Brain microvascular endothelial cell (primary cell): Measurements from ENCODE around the gene PPP5C.

Experiments used
- DNase-seq: peaks from one replicate; pipeline ENCODE4 v3.0.0-alpha.2; 2020
- H3K27ac ChIP-seq: fragments of 250-450 bp; sonication (Bioruptor Pico); 2 replicates; pipeline ENCODE4 v1.5.1; 2020; ENCODE audit warnings: mild to moderate bottlenecking, moderate library complexity
- H3K27me3 ChIP-seq: fragments of 250-450 bp; sonication (Bioruptor Pico); replicated peaks from 2 replicates; pipeline ENCODE4 v1.5.1; 2020; ENCODE audit warnings: mild to moderate bottlenecking
- H3K36me3 ChIP-seq: fragments of 250-450 bp; sonication (Bioruptor Pico); replicated peaks from 2 replicates; pipeline ENCODE4 v1.5.1; 2020; ENCODE audit warnings: mild to moderate bottlenecking
- H3K4me3 ChIP-seq: 2 replicates; pipeline ENCODE4 v1.5.1; 2011; ENCODE audit warnings: low read depth, mild to moderate bottlenecking, control low read depth, low read length, moderate library complexity
- in situ Hi-C: cut with HindIII; loops from 2 replicates; pipeline ENCODE4 v1.10.0; 2017; ENCODE audit warnings: low sequenced_read_pairs, low pct_ligation_motif_present
- TF ChIP-seq, protein P1 (sequence below): IDR thresholded peaks from 2 replicates; pipeline ENCODE4 v1.5.1; 2011; ENCODE audit warnings: low read depth, mild to moderate bottlenecking, moderate library complexity, low read length, control low read depth, inconsistent platforms; ENCODE audit errors: missing control alignments

The PPP5C gene

DNA sequence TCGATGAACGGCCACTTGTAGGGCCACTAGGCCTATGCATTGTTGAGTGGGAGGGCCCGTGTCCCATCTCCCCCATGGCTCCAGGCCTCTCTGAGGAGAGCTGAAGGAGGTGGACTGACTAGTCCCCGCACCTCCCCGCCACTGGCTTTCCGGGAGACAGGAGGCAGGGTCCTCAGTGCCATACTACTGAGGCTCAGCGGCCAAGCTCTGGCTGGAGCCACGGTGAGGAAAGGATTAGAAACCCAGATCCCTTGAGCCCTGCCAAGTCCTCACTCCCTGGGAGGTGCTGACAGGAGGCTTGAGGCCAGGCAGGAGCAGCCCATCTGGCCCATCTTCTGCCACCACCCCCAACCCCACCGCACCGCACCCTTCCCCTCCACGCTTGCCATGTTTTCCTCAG lies 37.5 kb downstream of the PPP5C start:
- Histone ChIP-seq H3K36me3 (peaks cover 65% of the 10 kb centered on the region), H3K27me3 (no peaks in the 10 kb centered on the region), H3K27ac (no peak overlapping the region), H3K4me3 (no peak overlapping the region)
- DNase-seq = no peak
- TF ChIP-seq, protein P1, sequence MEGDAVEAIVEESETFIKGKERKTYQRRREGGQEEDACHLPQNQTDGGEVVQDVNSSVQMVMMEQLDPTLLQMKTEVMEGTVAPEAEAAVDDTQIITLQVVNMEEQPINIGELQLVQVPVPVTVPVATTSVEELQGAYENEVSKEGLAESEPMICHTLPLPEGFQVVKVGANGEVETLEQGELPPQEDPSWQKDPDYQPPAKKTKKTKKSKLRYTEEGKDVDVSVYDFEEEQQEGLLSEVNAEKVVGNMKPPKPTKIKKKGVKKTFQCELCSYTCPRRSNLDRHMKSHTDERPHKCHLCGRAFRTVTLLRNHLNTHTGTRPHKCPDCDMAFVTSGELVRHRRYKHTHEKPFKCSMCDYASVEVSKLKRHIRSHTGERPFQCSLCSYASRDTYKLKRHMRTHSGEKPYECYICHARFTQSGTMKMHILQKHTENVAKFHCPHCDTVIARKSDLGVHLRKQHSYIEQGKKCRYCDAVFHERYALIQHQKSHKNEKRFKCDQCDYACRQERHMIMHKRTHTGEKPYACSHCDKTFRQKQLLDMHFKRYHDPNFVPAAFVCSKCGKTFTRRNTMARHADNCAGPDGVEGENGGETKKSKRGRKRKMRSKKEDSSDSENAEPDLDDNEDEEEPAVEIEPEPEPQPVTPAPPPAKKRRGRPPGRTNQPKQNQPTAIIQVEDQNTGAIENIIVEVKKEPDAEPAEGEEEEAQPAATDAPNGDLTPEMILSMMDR = no peak
- in situ Hi-C loops = no loop called here

DNA sequence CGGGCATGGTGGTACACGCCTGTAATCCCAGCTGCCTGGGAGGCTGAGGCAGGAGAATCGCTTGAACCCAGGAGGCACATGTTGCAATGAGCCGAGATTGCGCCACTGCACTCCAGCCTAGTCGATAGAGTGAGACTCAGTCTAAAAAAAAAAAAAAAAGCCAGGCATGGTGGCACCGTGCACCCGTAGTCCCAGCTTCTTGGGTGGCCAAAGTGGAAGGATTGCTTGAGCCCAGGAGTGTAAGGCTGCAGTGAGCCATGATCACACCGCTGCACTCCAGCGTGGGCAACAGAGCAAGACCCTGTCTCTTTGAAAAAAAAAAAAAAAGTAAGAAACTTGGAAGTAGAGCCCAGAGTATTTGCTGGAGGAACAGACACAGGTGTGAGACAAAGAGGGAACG lies 38.7 kb downstream of the PPP5C start:
- Histone ChIP-seq H3K36me3 (peaks cover 71% of the 10 kb centered on the region), H3K27ac (no peak overlapping the region), H3K4me3 (no peak overlapping the region), H3K27me3 (no peaks in the 10 kb centered on the region)
- in situ Hi-C loops = no loop called here
- DNase-seq = no peak
- TF ChIP-seq, protein P1 = no peak

DNA sequence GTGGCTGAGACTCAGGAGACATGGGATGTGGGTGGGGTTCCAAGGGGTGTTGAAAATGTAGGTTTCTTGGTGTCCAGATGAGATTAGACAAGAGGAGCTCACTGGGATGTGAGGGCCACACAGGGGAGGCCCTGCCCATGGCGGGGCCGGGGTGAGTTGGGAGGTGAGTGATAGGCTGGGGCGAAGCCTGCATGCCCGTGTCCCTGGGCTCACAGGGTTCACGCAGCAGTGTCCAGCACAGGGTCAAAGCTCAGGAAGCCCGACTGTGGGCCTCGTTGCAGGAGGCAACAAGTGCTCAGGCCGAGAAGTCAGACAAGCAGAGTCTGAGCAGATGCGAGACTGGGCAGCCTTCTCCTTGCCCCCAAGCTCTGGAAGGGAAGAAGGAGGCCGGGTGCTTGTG lies 39.3 kb downstream of the PPP5C start:
- in situ Hi-C loops = no loop called here
- H3K27ac ChIP-seq = no peak overlapping the region
- H3K36me3 ChIP-seq = peaks cover 76% of the 10 kb centered on the region
- no peak overlapping the region for H3K4me3 ChIP-seq
- H3K27me3 ChIP-seq = no peaks in the 10 kb centered on the region
- DNase-seq = no peak
- TF ChIP-seq, protein P1 = no peak

DNA sequence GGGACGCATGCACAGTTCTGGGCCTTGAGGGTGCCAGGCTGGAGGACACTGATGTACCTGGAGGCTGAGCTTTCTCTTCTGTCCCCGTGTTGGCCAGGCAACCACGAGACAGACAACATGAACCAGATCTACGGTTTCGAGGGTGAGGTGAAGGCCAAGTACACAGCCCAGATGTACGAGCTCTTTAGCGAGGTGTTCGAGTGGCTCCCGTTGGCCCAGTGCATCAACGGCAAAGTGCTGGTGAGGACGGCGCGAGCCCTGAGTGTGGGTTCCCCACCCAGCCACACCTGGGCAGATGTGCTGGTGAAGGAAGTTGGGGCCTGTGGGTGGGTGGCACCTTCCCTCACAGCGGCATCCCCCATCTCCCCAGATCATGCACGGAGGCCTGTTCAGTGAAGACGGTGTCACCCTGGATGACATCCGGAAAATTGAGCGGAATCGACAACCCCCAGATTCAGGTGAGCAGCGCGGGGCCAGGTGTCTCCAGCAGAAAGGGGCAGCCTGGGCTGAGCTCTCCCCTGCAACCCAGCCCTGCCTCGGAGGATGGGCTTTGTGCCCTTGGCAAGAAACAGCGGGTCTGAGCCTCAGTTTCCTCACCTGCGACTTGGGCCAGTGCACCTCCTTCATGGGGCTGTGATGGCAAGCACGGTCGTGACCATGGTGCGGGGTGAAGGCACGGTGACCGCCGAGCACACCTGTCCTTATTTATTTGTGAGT lies 40.3 kb downstream of the PPP5C start:
- Histone ChIP-seq H3K36me3 (peaks cover 83% of the 10 kb centered on the region), H3K4me3 (no peak overlapping the region), H3K27ac (no peak overlapping the region), H3K27me3 (no peaks in the 10 kb centered on the region)
- TF ChIP-seq, protein P1 = no peak
- in situ Hi-C loops = no loop called here
- no peak for DNase-seq

DNA sequence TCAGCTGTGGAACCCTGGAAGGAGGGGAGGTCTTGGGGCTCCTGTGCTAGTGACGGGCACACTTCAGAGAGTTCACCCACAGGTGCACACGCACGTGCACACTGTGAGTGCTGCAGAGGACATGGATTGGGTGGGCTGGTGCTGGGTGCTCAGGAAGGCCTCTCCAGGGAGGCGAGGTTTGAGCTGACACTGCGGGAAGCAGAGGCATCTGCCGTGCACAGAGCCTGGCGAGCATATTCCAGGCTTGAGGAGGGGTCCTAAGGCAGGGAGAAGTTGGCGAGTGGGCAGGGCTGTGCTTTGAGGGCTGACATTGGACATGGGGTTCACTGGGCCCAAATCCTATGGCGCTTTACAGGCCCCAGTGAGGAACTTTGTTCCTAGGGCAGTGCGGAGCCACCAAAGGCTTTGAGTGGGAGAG lies 40.8 kb downstream of the PPP5C start:
- no peak overlapping the region for H3K27ac ChIP-seq
- in situ Hi-C loops = no loop called here
- no peak for DNase-seq
- no peaks in the 10 kb centered on the region for H3K27me3 ChIP-seq
- no peak overlapping the region for H3K4me3 ChIP-seq
- TF ChIP-seq, protein P1 = no peak
- H3K36me3 ChIP-seq = peaks cover 80% of the 10 kb centered on the region
